ENCODE measurements around the gene YIF1A.

YIF1A gene, protein sequence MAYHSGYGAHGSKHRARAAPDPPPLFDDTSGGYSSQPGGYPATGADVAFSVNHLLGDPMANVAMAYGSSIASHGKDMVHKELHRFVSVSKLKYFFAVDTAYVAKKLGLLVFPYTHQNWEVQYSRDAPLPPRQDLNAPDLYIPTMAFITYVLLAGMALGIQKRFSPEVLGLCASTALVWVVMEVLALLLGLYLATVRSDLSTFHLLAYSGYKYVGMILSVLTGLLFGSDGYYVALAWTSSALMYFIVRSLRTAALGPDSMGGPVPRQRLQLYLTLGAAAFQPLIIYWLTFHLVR

DNA sequence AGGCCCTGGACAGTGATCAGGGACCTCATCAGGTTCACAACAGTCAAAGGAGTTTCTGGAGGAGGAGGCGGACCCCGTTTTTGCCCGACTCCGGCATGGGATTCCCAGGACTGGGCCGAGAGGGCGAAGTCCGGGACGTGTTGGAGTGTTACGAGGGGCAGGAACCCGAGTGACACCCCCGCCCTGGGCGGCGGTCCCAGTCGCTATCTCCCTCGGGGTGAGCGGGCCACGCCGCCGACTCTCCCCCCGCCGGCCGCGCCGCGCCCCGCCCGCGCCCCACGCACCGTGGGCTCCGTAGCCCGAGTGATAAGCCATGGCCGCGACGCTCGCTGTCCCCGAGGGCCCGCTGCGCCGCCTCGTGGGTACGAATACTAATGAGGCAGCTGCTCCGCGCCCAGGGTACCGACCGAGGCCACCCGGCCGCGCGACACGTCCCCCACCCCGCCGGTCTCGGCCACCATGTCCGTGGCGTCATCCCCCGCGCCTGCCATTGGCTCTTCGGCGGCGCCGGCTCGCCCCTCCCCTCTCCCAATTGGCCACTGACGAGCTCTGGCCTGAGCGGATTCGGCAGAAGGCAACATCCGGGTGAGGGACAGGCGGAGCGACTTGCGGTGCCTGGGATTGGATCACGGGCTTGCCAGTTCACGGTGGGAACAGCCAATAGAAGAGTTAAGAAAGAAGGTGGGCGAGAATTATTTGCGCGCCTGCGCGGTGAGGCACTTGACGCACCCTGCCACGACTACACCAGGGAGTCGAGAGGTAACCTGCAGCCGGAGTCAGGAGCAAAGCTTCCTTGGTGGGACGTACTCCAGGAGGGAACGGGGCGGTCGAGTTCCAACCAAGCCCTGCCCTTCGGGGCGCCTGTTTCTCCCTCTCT, at the start of gene YIF1A:
Gene YIF1A (minus strand): TSS at position 473 of the 877 bp plus-strand sequence. CDS start 158 bp downstream, at position 315.
- peak; percentile 100 for DNase-seq

DNA sequence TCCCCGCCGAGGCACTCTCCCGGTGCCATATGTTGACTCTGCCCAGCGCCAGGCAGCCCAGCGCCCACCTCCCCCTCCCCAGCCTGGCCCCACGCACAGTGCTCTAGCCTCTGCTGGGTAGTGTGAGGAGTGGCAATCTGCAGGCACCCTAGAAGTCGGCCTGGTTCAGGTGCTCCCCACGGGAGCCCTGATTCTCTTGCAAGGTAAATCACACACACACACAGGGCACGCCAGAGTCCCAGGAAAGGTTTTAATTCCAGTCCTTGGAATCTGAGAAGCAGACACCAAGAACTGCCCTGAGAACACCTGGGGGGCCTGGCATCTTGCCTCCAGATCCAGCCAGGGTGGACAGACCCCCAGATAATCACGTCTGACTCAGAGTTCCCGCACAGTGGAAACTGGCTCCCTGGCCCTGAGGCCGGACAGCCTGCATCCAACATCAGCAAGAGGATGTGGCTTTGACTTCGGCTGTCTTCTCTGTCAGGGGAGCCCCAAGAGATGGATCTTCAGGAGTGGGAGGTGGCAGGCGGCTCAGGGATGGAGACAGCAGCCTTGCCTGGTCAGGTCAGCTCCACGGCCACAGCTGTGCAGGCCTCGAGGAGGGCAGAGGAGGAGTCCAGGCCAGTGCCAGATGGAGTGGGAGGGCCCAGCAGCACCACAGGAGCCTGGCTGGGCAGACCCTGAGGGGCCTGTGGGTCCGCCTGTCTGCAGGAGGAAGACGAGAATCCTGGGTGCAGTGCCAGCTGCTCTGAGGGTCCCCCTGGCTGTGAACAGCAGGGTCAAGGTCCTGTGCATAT, 48.4 kb upstream of the YIF1A start:
- DNase-seq: no peak

DNA sequence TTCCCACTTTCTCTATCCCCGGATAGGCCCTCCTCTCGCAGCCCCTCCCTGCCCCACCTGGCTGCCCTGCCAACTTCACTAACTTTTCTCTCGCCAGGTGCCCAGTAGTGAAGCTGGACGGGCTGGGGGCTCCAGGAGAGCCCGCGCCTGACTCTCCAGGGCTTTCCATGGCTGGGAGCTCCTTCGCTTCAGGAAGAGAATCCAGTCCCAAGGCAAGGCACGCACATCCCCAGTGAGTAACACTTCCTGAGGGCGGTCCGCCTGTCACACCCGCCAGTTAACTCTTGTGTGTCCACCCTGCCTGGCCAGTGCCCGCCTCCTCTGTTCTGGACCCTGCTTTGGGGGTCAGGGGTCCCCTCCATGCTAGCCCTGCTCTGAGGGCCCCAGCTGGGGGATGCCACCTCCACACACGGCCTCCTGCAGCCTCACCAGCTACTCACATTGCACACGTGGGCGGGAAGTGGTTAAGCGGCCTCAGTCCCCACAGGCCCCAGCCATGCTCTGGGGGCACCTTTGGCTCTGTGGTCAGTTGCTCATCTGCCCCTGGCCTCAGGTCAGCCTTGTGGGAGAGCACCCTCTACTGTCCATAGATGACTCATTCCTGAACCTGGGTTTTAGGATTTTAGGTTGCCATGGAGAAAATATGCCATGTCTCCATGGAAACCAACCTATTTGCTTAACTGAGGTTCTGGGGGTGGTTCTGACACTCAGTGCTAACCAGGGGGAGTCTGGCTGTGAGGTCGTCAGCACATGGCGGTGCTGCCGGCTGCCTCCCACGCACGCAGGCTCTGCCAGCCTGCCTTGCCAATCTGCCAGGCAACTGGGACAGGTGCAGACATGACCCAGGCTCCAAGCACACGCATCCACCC, 47.5 kb upstream of the YIF1A start, which contains the start of gene RIN1:
Gene RIN1 (minus strand): TSS at position 201 of the 869 bp plus-strand sequence. CDS start 32 bp downstream, at position 169.
- DNase-seq: peak; percentile 53

- no peak for DNase-seq
These were observed 46.7 kb upstream of the YIF1A start for GRCh38 chr11:66335531-66336233.

DNA sequence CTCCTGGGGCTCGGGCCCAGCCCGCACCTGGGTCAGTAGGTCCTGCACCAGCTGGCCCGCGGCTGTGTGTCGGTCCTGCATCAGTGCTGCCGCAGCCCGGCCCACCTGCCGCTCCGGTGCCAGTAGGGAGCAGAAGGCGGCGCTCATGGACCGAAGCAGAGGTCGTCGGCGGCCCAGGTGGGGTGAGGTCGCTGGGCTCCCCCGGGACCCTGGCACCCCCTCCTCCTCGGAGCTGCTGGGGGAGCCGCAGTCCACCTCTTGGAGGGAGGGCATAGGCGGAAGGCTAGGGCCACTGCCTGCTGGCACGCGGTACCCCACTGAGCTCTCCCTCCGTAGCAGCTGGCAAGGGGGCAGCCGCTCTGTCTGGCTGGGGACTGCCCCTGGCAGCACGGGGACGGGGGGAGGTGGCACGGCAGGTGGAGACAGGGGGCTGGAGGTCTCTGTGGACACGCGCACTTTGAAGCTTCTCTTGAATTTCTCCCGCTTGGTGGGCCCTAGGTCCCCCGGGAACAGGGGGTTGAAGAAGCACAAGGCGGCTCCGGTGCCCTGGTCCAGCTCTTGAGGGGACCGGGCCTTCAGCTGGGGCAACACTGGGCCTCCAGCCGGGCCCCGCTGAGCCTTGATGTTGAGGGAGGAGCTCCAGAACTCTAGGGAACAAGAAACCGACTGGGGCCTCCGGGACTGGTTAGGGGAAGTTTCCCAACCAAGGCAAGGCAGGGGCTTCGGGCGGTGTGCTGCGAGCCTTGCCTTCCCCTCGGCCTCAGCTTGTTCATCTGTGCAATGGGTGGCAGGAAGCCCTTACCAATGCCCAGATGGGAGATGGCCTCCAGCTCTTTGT, 45.9 kb upstream of the YIF1A start:
- DNase-seq: no peak

DNA sequence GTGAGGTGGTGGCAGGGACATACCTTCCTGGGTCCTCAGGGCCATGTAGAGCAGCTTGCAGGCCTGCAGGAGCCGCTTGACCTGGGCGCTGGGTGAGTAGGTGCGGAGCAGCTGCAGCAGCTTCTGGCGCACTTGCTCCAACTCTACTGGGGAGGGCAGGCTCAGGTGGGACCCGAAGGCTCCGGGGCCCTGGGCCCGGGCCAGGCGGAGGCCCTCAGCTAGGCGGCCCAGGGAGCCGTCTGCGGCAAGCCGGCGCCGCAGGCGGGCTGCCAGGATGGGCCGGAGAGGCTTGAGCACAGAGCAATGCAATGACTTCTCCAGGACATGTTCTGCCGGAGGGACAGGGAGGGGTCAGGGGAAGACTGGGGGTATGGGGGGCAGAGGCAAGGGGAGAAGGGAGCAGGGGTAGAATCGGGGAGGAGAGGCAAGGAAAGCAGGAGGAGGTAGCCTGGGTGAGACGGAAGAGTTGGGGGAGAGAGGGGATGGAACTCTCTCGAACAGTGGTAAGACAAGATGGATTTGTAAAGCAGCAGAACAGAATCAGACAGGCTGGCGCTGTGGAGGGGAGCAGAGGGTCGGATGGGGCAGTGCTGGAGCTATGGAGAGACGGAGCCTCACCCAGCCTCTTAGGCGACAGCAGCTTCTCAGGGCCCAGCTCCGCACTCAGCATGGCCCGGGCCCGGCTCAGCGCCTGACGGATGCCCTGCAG, 45.1 kb upstream of the YIF1A start:
- no peak for DNase-seq

DNA sequence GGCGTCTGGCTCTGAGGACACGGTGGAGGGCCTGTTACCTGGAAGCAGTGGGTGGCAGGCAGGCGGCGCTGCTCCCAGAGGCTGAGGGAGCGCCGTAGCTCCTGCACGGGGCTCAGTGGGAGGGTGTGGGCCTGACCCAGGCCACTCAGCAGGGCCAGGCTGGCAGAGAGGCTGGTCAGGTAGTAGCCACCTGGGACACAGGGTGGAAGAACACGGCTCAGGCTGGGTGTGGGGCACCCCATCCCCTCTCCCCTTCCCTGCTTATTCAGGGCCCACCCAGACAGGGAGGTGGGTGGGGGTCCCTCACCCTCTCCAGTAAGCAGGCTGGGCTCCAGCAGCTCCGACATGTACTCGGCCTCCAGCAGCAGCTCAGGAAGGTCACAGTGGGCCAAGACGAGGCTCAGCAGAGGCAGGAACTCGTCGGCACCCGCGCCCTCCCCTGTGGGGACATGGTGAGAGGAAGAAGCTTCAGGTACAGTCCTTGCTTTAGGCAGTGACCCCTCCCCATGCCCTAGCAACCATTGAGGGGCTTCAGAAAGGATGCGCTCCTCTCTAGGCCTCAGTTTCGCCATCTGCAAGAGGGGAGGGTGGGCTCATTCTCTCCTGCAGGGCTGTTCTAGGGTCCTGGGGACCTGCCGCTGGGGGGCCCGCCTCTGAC, 44.4 kb upstream of the YIF1A start:
- DNase-seq: no peak

DNA sequence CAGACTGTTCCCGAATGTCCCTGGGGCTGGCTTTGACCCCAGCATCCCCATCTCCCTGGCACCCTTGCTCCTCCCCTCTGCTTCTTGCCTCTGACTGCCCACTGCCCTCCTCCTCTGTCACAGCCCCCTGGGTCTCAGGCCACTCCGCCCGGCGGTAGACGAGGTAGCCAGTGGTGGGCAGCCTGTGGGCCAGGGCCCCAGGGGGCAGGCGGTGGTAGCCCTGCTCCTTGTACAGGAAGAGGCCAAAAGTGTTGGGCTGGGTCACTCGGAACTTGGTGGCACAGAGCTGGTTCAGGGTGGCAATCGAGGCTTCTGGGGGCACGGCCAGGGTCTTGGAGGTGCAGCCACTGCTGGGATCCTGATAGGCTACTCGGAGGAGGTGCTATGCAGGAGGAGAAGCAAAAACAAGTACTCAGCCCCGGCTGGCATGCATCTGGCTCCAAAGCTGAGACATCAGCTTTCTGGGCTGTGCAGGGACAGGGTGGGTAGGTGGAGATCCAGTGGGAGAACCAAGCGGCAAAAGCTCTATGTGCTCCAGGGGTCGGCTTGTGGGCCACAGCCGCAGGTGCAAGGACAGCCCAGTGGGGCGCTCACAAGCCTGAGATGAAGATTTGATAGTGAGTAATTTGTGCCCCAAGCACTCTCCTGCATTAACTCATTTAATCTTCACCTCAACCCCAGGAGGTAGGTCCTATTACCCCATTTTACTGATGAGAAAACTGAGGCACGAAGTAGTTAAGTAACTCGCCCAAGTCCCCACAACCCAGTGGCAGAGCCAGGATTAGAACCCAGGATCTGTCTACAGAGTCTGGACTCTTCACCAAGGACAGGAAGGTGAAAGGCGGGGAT, 43.7 kb upstream of the YIF1A start:
- no peak for DNase-seq

GRCh38 chr11:66331542-66332370, 42.8 kb upstream of the YIF1A start:
- DNase-seq: no peak

DNA sequence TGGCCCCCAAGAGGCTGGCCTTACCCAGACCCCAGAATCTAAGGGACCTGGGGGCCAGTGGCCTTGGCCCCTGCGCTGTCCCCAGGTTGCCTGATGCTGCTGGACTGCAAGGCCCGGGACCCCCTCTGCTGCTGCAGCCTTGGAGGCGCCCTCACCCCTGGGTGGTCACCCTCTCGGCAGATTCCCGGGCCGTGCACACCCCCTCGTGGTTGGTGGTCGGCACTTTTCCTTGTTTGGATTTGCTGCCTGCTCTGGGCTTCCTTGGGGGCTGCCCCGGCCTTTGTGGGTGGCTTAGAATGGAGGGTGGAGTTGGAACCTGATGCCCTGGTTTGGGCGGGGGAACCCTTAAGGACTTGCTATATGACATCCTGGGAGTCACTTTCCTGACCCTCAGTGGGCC, 42.0 kb upstream of the YIF1A start:
- no peak for DNase-seq

GRCh38 chr11:66329165-66329673, 40.3 kb upstream of the YIF1A start:
- no peak for DNase-seq

DNA sequence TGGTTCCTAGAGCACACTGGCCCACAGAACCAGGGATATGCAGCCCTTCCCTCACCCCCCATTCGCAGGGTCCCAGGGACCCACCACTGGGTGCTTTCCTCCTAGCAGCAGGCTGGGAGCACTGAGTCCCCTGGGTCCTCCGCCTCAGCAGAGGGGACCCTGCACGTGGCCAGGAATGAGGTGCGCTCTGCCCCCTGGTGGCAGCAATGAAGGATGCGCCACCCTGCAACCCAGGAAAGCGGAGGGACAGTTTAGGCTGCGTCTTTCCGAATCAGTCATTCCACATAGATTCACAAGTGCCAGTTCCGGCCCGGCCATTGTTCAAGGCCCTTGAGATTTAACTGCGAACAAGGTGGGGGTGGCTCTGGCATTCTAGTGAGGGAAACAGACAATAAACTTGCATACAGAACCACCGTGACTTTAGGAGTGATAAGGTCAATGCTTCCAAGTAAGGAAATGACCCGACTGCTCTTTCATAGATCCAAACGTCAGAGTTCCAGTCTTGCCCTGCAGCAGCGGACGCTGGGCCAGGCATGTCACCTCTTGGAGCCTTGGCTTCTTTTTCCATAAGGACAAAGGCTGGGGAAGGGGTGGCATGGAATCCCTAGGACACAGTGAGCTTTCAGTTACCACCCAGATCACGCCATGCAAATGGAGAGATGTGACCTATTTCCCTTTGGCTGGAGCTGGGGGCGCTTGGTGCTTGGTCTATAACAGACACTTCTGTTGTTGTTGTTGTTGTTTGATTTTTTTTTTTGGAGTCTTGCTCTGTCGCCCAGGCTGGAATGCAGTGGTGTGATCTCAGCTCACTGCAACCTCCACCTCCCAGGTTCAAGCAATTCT, 39.6 kb upstream of the YIF1A start:
- DNase-seq: peak; percentile 65

- DNase-seq: no peak
These were observed 39.0 kb upstream of the YIF1A start for GRCh38 chr11:66328031-66328301.

DNA sequence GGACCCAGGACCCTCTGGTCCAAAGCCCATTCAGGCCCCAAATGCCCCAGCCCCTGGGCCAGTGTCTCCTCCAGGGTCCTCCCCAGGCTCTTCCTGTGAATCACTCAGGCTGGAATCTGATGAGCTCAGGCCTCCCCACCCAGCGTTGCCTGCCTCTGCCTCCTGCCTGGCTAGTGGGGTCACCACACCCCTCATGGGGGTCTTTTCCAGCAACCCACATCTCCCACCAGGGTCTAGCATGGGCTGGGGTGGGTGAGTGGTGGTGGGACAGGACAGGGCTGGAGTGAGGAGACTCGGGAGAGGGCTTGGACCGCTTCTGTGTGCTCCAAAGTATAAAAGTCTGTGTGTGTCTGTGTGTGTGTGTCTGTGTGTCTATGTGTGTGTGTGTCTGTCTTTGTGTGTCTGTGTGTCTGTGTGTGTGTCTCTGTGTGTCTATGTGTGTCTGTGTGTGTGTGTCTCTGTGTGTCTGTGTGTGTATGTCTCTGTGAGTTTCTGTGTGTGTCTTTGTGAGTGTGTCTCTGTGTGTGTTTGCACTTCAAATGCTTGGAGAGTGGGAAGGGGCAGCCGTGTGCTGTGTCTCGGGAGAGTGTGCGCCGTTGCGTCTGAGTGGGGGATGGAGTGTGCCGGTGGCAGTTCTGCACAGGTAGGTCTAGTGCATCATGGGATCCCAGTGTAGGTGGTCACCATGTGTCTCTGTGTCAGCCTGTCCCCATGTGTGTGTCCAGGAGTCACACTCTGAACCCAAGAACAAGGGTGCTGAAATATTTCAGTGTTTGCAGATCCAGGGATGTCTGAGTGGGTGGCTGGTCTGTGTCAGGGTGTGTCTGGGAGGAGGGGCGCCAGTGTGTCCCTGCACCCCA, 38.5 kb upstream of the YIF1A start:
- no peak for DNase-seq
